IPS DF 19.7 (cell line): ENCODE data around the gene CORO7.

ENCODE experiments used
- DNase-seq: peaks from one replicate; pipeline ENCODE4 v3.0.0-alpha.2; 2013; ENCODE audit warnings: low read depth, low spot score

Gene CORO7

DNA sequence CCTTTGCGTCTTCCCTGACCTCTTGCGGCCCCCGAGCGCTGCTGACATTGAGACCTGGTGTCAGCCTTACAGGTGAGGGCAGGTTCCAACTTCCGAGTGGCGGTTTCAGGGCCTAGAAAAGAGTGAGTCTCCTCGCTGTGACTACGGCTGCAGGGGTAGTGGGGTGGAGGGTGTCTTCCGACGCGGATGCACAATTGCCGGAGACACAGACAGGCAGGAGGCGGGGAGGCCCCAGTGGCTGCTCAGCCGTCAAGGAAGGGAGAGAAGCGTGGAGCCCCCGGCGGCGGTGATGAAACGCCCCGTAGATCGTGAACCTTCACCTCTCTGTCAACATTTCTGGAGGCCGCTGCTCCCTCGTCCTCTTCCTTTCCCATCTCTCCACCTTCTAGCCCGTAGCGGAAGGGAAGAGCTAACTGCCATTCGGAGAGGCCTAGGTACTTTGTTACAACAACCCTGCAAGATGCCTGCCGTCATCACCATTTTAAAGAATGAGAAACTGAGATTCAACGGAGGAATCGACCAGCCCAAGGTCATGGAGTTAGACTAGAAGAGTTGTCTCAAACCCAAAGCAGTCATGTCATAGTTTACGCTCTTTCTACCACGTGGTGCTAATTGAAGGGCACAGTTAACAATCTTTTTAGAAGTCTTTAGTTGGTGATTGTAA is 9.8 kb upstream of the CORO7 start:
- no peak for DNase-seq

DNA sequence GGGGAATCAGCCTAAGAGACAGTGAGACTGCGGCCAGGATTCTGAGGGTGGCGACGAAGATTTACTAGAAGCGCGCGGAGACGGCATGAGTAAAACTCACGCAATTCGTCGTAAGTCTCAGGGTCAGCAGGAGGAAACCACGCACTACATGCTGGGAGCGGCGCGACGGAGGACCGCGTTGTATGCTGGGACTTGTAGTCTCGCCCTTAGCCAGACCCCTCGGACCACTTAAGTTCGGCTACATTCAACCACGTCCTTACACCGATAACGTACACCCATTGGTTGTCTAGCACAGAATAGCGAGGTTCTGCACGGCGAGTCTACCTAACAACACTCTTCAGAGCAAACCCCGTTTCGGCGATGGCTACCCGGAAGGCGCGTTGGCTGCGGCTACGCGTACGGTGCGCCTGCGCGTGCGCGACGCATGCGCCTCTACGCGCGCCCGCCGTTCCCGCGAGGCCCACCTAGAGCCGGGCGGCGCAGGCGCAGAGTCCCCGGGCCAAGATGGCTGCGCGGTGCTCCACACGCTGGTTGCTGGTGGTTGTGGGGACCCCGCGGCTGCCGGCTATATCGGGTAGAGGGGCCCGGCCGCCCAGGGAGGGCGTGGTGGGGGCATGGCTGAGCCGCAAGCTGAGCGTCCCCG is 9.1 kb upstream of the CORO7 start, which contains the start of gene DNAJA3:
TSS of gene DNAJA3 (plus strand) at position 491 of the 643 bp plus-strand sequence. CDS start at position 505, 14 bp downstream.
- DNase-seq = peak; percentile 61

DNA sequence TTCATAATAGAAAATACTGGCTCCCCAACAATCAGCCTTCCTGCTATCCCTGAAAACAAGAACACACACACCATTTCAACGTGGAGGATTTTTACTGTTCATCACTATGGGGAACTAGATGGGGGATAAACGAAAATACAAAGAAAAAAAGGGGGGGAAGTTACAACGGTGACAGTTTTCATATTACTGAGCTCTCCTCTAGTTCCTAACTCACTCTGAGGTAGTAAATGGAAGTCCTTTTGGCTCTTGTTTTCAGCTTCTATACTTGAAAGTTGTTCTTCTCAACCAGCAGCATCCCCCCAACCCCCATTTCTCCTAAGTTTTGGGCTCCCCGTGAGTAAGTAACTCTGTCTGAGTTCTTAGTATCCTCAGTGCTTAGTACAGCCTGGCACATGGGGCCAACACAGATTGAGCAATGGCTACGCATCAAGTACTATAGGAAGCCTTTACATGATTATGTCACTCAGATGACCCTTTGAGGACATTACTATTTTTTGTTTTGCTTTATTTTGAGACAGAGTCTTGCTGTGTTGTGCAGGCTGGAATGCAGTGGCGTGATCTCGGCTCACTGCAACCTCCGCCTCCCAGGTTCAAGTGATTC is 4.2 kb upstream of the CORO7 start:
- DNase-seq = no peak

DNA sequence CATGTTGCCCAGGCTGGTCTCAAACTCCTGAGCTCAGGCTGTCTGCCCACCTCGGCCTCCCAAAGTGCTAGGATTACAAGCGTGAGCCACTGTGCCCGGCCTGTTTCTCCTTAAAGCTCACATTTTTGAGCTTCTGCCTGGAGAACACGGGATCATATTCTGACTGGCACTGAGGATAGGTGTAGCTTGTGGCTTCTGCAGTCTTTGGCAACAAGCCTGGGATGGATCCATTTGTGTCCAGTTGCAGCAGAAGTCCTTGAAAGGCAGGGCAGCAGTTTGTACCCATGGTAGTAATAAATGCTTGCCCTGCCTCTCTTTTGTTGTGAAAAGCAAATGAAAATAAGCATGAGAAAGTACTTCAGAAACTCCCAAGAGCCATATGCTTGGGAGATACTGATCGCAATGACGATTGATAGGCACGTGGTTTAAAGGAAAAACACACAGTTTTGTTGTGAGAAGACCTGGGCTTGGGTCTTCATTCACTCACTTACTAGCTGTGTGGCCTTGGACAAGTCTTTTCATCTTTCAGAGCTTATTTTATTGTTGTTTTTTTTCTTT is 3.1 kb upstream of the CORO7 start:
- DNase-seq = no peak

DNA sequence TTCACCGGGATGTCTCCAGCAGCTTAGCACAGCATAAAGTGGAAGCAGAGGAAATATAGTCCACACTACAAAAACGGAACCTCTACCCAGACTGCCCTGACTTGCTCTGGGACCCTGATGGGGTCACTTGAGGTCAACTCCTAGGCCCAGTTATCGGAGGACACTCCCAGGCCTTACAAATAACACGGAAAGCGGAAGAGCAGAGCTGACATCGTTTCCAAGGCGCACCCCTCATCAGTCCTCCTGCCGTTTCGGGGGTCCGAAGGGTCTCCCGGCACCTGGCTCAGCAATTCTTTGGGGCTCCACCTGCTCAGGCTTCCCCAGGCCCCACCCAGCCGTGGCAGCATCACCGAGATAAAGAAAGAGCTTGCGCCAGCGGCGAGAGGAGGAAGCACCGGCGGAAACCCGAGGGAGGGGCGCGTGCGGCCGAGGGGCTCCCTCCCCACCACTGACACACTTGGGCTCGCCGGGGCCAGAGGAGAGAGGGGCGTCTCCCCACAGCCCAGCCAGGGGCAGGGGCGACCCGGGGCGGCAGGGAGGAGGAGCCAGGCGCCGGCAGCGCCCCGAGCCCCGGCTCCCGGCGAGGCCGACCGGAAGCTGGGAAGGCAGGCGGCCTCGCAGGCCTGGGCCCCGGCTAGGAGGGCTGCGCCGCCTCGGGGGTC is 727 bp downstream of the CORO7 start:
- DNase-seq = no peak

DNA sequence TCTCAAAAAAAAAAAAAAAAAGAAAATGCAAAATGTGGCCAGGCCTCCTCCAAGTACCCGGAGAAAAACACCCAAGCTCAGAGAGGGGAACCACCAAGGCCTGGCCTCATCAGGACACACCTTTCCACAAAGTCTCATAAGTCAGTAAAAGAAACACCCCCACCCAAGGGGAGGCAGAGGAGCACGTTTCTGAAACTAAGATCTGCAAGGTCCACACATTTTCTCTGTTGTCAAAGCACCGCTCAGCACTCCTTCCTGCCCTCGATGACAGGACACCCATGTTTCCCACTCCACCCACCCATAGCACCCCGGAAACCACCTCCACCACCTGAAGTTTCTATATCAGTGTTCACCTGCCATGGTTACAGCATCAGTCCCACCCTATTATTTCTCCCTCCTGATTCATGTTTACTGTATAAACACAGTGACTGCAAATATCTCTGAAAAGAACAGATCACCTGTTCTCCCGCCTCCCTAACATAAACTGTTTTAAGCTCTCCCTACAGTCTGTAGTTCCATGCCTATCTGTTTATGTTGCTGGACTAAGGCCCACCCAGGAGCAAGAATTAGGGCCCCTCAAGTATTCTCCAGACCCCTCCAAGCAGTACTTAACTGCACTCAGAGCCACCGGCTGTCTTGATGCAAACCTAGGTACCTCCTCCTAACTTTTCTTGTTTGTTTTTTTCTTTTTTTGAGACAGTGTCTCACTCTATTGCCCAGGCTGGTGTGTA is 2.0 kb downstream of the CORO7 start:
- DNase-seq = no peak

DNA sequence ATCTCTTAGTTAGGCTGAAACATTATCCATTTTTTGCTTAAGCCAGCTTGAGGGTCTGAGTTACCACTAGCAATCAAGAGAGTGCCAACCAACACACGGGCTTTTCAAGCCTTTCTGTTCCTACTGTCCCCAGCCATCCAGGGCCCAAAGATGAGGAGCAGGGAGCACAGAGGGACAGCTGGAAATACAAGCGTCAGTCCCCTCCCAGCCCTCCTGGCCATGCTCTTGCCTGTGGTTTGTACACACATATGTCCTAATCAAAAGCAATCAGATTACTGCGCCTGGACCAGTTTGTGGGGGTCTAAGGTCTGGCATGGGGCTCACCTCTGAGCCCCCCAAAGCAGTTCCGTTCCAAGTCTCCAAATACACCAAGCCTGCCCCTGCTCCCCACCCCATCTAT is 3.5 kb downstream of the CORO7 start:
- no peak for DNase-seq

DNA sequence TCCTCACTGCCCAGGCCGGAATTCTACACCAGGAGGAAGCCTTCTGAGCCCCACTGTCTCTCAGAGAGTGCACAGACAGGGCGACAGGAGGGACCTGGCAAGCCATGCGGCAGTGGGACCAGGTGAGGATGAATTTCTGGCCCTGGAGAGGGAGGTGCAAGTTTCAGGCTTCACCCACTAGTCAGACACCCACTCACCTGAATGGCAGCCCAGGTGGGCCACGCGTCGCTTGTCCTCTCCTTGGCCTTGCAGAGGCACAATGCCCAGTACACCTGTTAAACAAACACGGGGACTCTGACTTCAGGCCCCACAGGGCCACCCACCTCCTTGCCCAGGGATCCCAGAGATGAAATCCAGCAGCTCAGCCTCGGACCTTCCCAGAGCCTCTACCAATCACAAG is 4.2 kb downstream of the CORO7 start:
- no peak for DNase-seq

DNA sequence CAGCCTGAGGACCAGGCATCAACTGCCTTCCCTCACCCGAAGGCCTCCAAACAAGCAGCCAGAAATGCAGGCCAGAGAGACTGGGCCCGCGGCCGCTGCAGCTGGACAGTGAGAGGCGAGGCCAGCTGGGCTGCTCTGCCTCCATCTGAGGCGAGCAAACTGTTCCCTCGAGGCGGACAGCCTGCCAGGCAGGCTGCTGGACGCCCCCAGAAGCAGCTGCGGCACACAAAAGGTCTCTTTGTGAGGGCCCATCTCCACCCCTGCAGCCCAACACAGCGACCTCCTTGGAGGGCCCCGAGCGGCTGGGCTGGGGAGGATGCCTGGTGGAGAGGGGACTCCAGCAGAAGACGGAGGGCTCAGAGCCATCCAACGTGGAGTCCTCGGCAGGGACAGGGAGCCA is 4.7 kb downstream of the CORO7 start:
- no peak for DNase-seq

DNA sequence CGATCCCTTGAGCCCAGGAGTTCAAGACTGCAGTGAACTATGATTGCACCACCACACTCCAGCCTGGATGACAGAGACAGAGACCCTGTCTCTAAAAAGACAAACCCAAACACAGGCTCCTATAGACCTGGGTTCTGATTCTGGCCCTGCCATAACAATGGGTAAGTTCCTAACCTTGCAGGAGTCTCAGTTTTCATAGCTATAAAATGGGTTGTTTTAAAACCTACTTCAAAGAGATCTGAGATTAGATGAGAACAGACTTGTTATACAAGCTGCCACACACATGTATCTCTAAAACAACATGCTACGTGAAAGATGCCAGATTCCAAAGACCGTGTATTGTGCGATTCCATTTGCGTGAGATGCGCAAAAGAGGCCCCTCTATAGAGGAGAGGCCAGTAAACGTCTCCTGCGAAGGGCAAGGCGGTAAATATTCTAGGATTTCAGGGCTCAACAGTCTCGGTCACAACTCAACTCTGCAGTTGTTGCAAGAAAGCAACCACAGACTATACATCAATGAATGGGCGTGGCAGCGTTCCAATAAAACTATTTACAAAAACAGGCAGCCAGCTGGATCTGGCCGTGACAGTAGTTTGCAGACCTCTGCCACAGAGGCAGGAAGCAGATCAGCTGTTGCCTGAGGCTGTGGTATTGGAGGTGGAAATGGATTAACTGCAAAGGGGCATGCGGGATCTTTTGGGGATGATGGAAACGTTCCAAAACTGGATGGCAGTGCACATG is 5.9 kb downstream of the CORO7 start:
- DNase-seq = no peak

DNA sequence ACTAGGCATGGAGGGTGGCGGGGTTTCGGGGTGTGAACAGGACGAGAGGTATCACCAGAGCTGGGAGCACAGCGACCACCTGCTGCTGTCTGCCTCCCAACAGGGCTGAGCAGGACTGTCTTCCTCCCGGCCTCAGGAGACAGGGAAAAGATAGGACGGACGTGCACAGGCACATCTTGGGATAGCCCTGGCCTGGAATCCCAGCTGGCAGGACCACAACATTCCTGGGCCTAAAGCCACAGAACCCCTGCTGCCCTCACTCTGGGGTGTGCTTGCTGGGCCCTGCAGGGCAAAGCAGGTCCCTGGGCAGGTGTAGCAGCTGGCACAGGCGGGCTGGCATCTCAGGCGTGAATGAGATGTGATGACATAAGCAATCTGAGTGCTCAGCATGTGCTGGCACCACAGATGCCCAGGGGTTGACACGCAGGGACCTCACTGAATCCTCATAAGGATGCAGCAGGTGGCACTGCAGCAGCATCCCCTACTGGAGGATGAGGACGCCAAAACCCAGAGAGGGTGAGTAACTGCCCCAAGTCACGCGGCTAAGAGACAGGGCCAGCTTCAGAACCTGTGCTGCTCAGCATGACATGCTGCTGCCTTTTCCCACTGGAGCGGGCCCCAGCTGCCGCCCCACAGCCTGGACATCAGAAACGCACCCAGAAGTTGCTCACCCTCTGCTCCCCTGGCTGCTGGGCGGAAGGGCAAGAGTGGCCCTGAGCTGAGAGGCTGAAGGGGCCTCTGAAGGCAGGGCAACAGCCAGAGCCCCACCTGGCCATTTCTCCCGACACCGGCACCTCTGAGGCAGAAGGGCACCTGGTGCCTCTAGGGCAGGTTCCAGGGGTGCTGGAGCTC is 7.1 kb downstream of the CORO7 start:
- DNase-seq = no peak

DNA sequence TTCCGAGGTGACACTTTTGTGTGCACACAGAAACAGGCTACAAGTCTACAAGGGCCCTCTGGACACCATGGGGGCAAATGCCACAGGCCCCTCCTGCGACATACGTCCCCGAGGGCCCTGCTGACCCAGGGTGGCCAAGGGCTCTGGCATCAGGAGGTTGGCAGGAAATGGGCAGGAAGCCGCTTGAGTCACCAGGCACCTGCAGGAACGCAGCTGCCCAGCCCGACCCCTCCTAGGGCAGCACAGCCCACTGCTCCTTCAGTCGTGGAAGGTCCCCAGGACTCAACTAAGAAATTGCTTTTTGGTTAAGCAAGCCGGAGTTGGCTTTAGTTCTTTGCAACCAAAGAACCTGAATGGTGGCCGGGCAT is 8.1 kb downstream of the CORO7 start:
- DNase-seq = no peak

DNA sequence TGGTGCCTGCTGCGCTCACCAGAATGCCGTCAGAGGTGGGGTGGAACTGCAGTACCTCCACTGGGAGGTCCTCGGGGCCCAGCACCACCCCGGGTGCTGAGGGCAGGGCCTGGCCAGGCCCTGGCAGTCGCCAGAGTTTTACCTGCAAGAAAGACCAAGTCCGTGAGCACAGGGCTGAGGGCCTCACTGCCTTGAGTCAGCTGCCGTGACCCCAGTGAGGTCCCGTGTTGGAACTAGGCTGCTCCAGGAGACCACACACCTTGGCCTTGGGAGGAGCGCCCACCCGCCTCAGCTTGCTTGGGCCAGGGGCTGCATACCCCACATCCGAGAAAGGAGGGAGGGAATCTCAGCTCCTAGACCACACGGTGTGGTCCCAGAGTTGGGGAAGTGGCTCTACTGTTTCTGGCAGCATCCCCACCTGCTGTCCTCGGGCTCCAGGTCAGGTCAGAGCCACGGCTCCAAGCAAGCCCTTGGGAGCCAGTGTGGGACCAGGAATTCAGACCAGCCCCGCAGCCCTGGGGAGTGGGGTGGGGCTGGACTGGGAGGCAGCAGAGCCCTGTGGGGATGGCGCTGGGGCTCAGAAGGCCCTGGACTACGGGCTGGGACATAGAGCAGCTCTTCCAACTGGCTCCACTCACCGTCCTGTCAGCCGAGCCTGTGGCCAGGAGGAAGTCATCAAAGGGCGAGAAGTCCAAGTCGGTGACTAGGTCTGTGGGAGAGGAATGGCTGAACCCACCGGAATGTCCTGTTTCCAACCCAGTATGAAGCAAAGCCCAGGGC is 8.7 kb downstream of the CORO7 start:
- no peak for DNase-seq

DNA sequence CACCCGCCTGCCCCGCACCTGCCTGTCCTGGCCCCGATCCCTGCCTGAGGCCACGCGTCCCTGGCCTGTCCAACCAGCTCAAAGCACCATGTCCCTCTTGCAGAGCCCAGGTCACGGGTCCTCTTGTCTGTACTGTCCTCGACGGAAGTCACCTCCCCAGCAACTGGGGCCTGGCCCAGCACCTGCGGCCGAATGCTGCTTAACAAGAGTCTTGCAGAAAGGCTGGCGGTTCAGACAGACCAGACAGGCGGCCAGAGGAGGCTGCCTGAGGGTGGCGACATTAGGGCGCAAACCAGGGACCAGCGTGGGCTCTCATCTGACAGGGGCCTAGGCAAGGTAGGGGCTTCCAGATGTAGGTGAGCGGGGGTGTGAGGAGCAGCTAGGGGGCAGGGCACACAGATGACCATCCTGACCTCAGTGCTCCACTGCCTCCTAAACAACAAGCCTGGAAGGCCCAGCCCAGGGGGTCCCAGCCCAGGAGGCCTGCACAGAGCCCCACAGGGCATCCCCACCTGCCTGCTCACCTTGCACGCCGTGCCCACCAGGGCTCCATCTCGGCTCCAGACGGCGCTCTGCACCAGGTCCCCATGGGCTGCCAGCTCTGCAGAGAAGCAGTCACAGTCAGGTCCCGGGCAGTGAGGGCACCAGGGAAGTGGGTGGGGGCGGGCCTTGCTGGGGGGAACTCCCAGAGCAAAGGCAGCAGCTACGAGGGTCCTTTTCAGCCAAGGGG is 11.3 kb downstream of the CORO7 start:
- no peak for DNase-seq

DNA sequence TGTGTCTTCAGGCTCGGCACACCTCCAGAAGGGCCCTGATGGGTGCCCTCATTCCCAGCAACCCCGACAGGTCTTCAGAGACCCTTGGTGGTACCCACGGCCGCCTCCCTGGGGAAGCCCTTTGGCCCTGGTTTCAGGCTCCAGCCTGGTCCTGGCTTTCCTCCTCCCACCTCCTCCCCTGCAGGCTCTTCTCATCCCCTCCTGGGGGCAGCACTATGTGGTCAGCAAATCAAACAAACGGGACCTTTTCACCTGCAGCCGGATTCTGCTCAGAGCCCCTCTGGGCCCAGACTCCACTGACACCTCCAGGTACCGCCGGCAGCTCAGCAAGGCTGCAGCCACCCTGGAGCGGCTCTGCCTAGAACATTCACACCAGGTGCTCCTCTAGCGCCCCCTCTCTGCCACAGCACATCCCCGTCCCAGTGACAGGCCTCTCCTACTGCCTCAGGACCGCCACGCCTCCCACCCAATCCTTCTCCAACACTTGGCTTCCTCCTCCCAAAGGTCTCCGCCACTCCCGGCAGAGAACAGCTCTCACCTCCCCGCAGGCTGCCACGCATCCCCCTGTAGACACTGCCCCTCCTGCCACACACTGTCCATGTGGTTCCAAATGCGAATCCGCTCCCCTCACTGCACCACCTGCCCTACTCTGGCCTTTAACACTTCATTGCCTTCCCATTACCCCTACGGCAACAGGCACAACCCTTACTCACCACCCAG is 12.0 kb downstream of the CORO7 start:
- no peak for DNase-seq

DNA sequence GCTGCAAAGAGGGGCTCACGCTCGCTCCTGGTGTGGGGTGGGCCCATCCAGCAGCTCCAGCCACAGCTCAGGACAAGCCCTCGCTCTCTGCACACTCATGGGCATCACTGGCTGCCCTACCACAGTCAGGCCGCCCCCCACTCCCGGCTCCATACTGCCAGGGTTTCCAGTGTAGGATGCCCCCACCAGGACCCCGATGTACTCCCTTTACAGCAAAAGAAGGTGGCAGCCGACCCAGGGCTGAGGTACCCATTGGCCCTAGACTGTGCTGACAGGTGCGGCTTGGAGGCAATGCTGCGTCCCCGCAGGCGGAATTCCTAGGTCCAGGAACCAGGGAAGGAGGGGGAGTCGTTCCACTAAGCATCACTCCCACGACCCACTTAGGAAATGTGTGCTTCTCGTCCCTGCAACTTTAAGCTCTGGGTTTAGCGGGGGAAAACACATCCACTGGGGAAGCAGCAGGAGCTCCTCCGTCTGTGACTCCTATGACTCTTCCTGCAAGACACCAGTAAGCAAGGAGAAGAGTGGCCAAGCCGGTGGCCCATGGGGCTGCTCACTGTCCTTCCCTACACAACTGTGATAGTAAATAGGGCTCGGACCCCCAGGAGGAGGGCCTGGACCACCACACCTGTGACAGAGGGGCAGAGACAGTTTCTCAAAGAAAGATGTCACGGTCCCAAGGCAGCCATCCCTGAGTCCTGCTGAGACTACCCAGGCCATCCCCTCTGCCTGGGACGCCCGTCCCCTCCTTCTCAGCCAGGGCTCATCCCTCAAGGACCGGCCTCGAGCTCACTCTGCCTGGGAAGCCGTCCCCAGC is 13.1 kb downstream of the CORO7 start:
- no peak for DNase-seq
